ENCODE results near the gene GMDS. TPM values are rescaled to one million over a fixed set of nuclear protein-coding genes. Genes with fewer than 3 reads are reported as not detected.
A peak's percentile ranks its signal among the peaks of the same experiment; 100 is the strongest.

Gene GMDS
- total RNA-seq, 4 donors from 2014 or later: 8.7 to 23.1 (median 18.4) TPM

- intact Hi-C loops (cut with DNase I; ENCODE audit: low total_unique reads): no loop called here
- TF ChIP-seq POLR2A (IDR thresholded peaks at IDR 0.05): no peak
- TF ChIP-seq CTCF (IDR thresholded peaks at IDR 0.05): no peak
- WGBS, 2 donors: 69 to 70% methylated on average over 5 of the region's 5 CpGs
Measured at GRCh38 chr6:1770968-1771723, 474.3 kb downstream of the GMDS start.

GRCh38 chr6:1770435-1770843 is 475.0 kb downstream of the GMDS start:
- 75 to 76% methylated on average over 7 of the region's 7 CpGs for WGBS, 2 donors
- no peak for DNase-seq (ENCODE audit: low spot score in 2 of 2)
- H3K4me3 ChIP-seq (ENCODE audit: low read depth, poor library complexity, severe bottlenecking): no peak overlapping the region
- TF ChIP-seq POLR2A (IDR thresholded peaks at IDR 0.05): no peak
- no peak for TF ChIP-seq CTCF (IDR thresholded peaks at IDR 0.05)
- intact Hi-C loops (cut with DNase I; ENCODE audit: low total_unique reads): no loop called here

More at GRCh38 chr6:1770968-1771723, 474.3 kb downstream of the GMDS start:
- H3K4me3 ChIP-seq (ENCODE audit: low read depth, poor library complexity, severe bottlenecking): no peak overlapping the region
- DNase-seq (ENCODE audit: low spot score in 2 of 2): no peak

GRCh38 chr6:1767481-1768246 is 477.7 kb downstream of the GMDS start:
- intact Hi-C loops (cut with DNase I; ENCODE audit: low total_unique reads): no loop called here
- 41 to 56% methylated on average over 7 of the region's 7 CpGs for WGBS, 2 donors
- peak in 1 of 2 donors; percentile 54 for DNase-seq (ENCODE audit: low spot score in 2 of 2)

GRCh38 chr6:1766654-1767053 is 478.8 kb downstream of the GMDS start:
- DNase-seq (ENCODE audit: low spot score in 2 of 2): no peak
- TF ChIP-seq POLR2A (IDR thresholded peaks at IDR 0.05): no peak
- no peak for TF ChIP-seq CTCF (IDR thresholded peaks at IDR 0.05)
- 66 to 72% methylated on average over 8 of the region's 8 CpGs for WGBS, 2 donors
- no peak overlapping the region for H3K4me3 ChIP-seq (ENCODE audit: low read depth, poor library complexity, severe bottlenecking)
- intact Hi-C loops (cut with DNase I; ENCODE audit: low total_unique reads): no loop called here

More at GRCh38 chr6:1767481-1768246, 477.7 kb downstream of the GMDS start:
- H3K4me3 ChIP-seq (ENCODE audit: low read depth, poor library complexity, severe bottlenecking): no peak overlapping the region
- TF ChIP-seq POLR2A (IDR thresholded peaks at IDR 0.05) (no peak), CTCF (IDR thresholded peaks at IDR 0.05) (no peak)

GRCh38 chr6:1765160-1765903 is 480.1 kb downstream of the GMDS start:
- no peak for DNase-seq (ENCODE audit: low spot score in 2 of 2)
- no peak for TF ChIP-seq CTCF (IDR thresholded peaks at IDR 0.05)
- TF ChIP-seq POLR2A (IDR thresholded peaks at IDR 0.05): no peak
- H3K4me3 ChIP-seq (ENCODE audit: low read depth, poor library complexity, severe bottlenecking): no peak overlapping the region
- 82 to 83% methylated on average over 17 of the region's 17 CpGs for WGBS, 2 donors
- intact Hi-C loops (cut with DNase I; ENCODE audit: low total_unique reads): no loop called here
